A673 (cell line): Measurements from ENCODE around the gene ITGB3. TPM values are rescaled to one million over a fixed set of nuclear protein-coding genes. Genes with fewer than 3 reads are reported as not detected.

Experiments
- BruUV-seq: library from RNA; stranded (reverse); fragments of 400-500 nt; replicated peaks from 2 replicates; lab custom pipeline; 2021; lab: Mats Ljungman, UMichigan
- CTCF ChIA-PET: fragments of 300-600 bp; sonication (Branson Sonifier 250); formaldehyde crosslinking; loops from one replicate; lab custom pipeline; 2022; ENCODE audit warnings: antibody characterized with exemption; lab: Charles Lee
- POLR2A ChIA-PET: fragments of 300-600 bp; sonication (Branson Sonifier 250); formaldehyde crosslinking; loops from one replicate; lab custom pipeline; 2022; ENCODE audit warnings: antibody characterized with exemption; ENCODE audit not compliant: low non-redundant PET; lab: Charles Lee
- DNase-seq: peaks from one replicate; pipeline ENCODE4 v3.0.0-alpha.2; 2015; ENCODE audit warnings: low spot score
- H3K27ac ChIP-seq: fragments of 200-600 bp; sonication (generic); 2 replicates; pipeline ENCODE4 v1.5.1; 2016; ENCODE audit warnings: mixed run types, low read depth, mild to moderate bottlenecking, mixed read lengths, antibody characterized with exemption, low read length; ENCODE audit not compliant: poor library complexity, severe bottlenecking
- H3K27me3 ChIP-seq: fragments of 200-600 bp; sonication (generic); replicated peaks from 2 replicates; pipeline ENCODE4 v1.6.1; 2017; ENCODE audit warnings: mixed run types, low read depth, mild to moderate bottlenecking, mixed read lengths, antibody characterized with exemption, low read length; ENCODE audit not compliant: insufficient read depth, poor library complexity
- H3K36me3 ChIP-seq: fragments of 200-600 bp; sonication (generic); 2 replicates; pipeline ENCODE4 v1.6.1; 2016; ENCODE audit warnings: mixed run types, mild to moderate bottlenecking, mixed read lengths, antibody characterized with exemption, low read length; ENCODE audit not compliant: insufficient read depth, poor library complexity, severe bottlenecking
- H3K4me1 ChIP-seq: fragments of 200-600 bp; sonication (generic); 2 replicates; pipeline ENCODE4 v1.6.1; 2017; ENCODE audit warnings: mixed run types, mild to moderate bottlenecking, mixed read lengths, antibody characterized with exemption, low read length; ENCODE audit not compliant: insufficient read depth, poor library complexity, severe bottlenecking
- H3K4me3 ChIP-seq: fragments of 200-600 bp; sonication (generic); 2 replicates; pipeline ENCODE4 v1.5.1; 2016; ENCODE audit warnings: low read depth, mixed run types, mild to moderate bottlenecking, mixed read lengths, low read length; ENCODE audit not compliant: poor library complexity, severe bottlenecking
- H3K9me3 ChIP-seq: fragments of 200-600 bp; sonication (generic); 2 replicates; pipeline ENCODE4 v1.6.1; 2016; ENCODE audit warnings: mixed run types, low read depth, mild to moderate bottlenecking, mixed read lengths, antibody characterized with exemption, low read length; ENCODE audit not compliant: poor library complexity, severe bottlenecking
- CTCF ChIP-seq: fragments of 300-800, 200-600 bp; sonication (generic); conservative IDR thresholded peaks from 2 replicates; pipeline ENCODE4 v1.5.1; 2017; ENCODE audit warnings: low read depth, mild to moderate bottlenecking, antibody characterized with exemption, low read length, moderate library complexity, mixed read lengths
- EZH2 ChIP-seq: fragments of 200-600 bp; sonication (generic); IDR thresholded peaks from 2 replicates; pipeline ENCODE4 v1.6.1; 2017; ENCODE audit warnings: borderline replicate concordance, low read depth, mild to moderate bottlenecking, mixed read lengths, antibody characterized with exemption, low read length; ENCODE audit not compliant: poor library complexity, severe bottlenecking
- intact Hi-C: fragments of 100-400 bp; cut with micrococcal nuclease; formaldehyde crosslinking; loops from one replicate; pipeline ENCODE4 v1.10.0; 2022; ENCODE audit not compliant: unreplicated experiment
- total RNA-seq: library from RNA; stranded (reverse); gene quantifications from 2 replicates; pipeline ENCODE4 v1.2.3, GENCODE V29; 2021

Gene ITGB3
- total RNA-seq, 1 experiment from 2014 or later: not detected

- no peak overlapping the region for H3K4me3 ChIP-seq
- DNase-seq: no peak
- peaks cover 3% of the 10 kb centered on the region for H3K4me1 ChIP-seq
- no peak overlapping the region for H3K27ac ChIP-seq
- ChIA-PET POLR2A (no interaction called here), CTCF (no interaction called here)
- H3K27me3 ChIP-seq: no peaks in the 10 kb centered on the region
- BruUV-seq: no TSS peak
- intact Hi-C loops: no loop called here
- TF ChIP-seq CTCF: no peak
- TF ChIP-seq EZH2: no peak
- no peaks in the 10 kb centered on the region for H3K9me3 ChIP-seq
- no peaks in the 10 kb centered on the region for H3K36me3 ChIP-seq
Measured at GRCh38 chr17:47232465-47232864, 21.2 kb upstream of the ITGB3 start.

- intact Hi-C loops: no loop called here
- POLR2A ChIA-PET: no interaction called here
- DNase-seq: no peak
- no TSS peak for BruUV-seq
- Histone ChIP-seq H3K27me3 (no peaks in the 10 kb centered on the region), H3K36me3 (no peaks in the 10 kb centered on the region), H3K4me1 (peaks cover 8% of the 10 kb centered on the region), H3K9me3 (no peaks in the 10 kb centered on the region), H3K4me3 (no peak overlapping the region), H3K27ac (no peak overlapping the region)
- CTCF ChIA-PET: no interaction called here
- TF ChIP-seq CTCF (no peak), EZH2 (no peak)
Measured at GRCh38 chr17:47235506-47235905, 18.1 kb upstream of the ITGB3 start.

- Histone ChIP-seq H3K4me1 (peaks cover 8% of the 10 kb centered on the region), H3K36me3 (no peaks in the 10 kb centered on the region), H3K9me3 (no peaks in the 10 kb centered on the region), H3K4me3 (no peak overlapping the region), H3K27ac (no peak overlapping the region), H3K27me3 (no peaks in the 10 kb centered on the region)
- POLR2A ChIA-PET: no interaction called here
- no peak for TF ChIP-seq EZH2
- TF ChIP-seq CTCF: no peak
- no TSS peak for BruUV-seq
- DNase-seq: no peak
- intact Hi-C loops: no loop called here
- CTCF ChIA-PET: no interaction called here
Measured at GRCh38 chr17:47235923-47236322, 17.7 kb upstream of the ITGB3 start.
